ENCODE data around the gene IL4. TPM values are rescaled to one million over a fixed set of nuclear protein-coding genes. Genes with fewer than 3 reads are reported as not detected.

The IL4 gene
- total and polyA plus RNA-seq, 8 donors = not detected

GRCh38 chr5:132681983-132682382 is 8.2 kb downstream of the IL4 start:
- no peaks in the 10 kb centered on the region for H3K9me3 ChIP-seq
- no peak for TF ChIP-seq CTCF (IDR thresholded peaks at IDR 0.05)
- no peak overlapping the region for H3K27ac ChIP-seq
- no peak overlapping the region for H3K4me3 ChIP-seq
- DNase-seq (no peak), FAIRE-seq (no peak), ATAC-seq (no peak)
- intact Hi-C loops (cut with DNase I) = no loop called here
- no peaks in the 10 kb centered on the region for H3K36me3 ChIP-seq
- H3K4me1 ChIP-seq = no peaks in the 10 kb centered on the region
- 91 to 94% methylated on average over 4 of the region's 4 CpGs for WGBS, 2 donors
- H3K27me3 ChIP-seq = no peaks in the 10 kb centered on the region

- FAIRE-seq (no peak), DNase-seq (no peak), ATAC-seq (no peak)
- TF ChIP-seq CTCF (IDR thresholded peaks at IDR 0.05) = no peak
- Histone ChIP-seq H3K4me1 (no peaks in the 10 kb centered on the region), H3K27me3 (no peaks in the 10 kb centered on the region), H3K9me3 (no peaks in the 10 kb centered on the region), H3K27ac (no peak overlapping the region), H3K4me3 (no peak overlapping the region), H3K36me3 (no peaks in the 10 kb centered on the region)
- intact Hi-C loops (cut with DNase I) = no loop called here
- 77 to 85% methylated on average over 6 of the region's 6 CpGs for WGBS, 2 donors
Measured at GRCh38 chr5:132684491-132684890, 10.7 kb downstream of the IL4 start.

GRCh38 chr5:132684922-132685720 is 11.3 kb downstream of the IL4 start:
- Histone ChIP-seq H3K9me3 (no peaks in the 10 kb centered on the region), H3K4me3 (no peak overlapping the region), H3K27me3 (no peaks in the 10 kb centered on the region), H3K4me1 (no peaks in the 10 kb centered on the region), H3K36me3 (no peaks in the 10 kb centered on the region), H3K27ac (no peak overlapping the region)
- ATAC-seq (no peak), DNase-seq (no peak), FAIRE-seq (no peak)
- no peak for TF ChIP-seq CTCF (IDR thresholded peaks at IDR 0.05)
- WGBS, 2 donors = 86 to 90% methylated on average over 12 of the region's 12 CpGs
- intact Hi-C loops (cut with DNase I) = no loop called here

- no peaks in the 10 kb centered on the region for H3K4me1 ChIP-seq
- DNase-seq = no peak
- H3K9me3 ChIP-seq = no peaks in the 10 kb centered on the region
- H3K27me3 ChIP-seq = no peaks in the 10 kb centered on the region
- no peak overlapping the region for H3K27ac ChIP-seq
- ATAC-seq = no peak
- no peak overlapping the region for H3K4me3 ChIP-seq
- no peak for TF ChIP-seq CTCF (IDR thresholded peaks at IDR 0.05)
- intact Hi-C loops (cut with DNase I) = no loop called here
- FAIRE-seq = no peak
- no peaks in the 10 kb centered on the region for H3K36me3 ChIP-seq
- WGBS, 2 donors = 92% methylated on average over 3 of the region's 3 CpGs
Measured at GRCh38 chr5:132686193-132686592, 12.4 kb downstream of the IL4 start.

GRCh38 chr5:132687995-132688394 is 14.2 kb downstream of the IL4 start:
- no peak for ATAC-seq
- DNase-seq = no peak
- no peaks in the 10 kb centered on the region for H3K27me3 ChIP-seq
- no peaks in the 10 kb centered on the region for H3K36me3 ChIP-seq
- no peaks in the 10 kb centered on the region for H3K4me1 ChIP-seq
- H3K9me3 ChIP-seq = no peaks in the 10 kb centered on the region
- no peak overlapping the region for H3K4me3 ChIP-seq
- H3K27ac ChIP-seq = no peak overlapping the region
- intact Hi-C loops (cut with DNase I) = no loop called here
- 84 to 85% methylated on average over 5 of the region's 5 CpGs for WGBS, 2 donors
- no peak for TF ChIP-seq CTCF (IDR thresholded peaks at IDR 0.05)
- no peak for FAIRE-seq

All from pancreas (tissue), 10 donors.